H1 (cell line): ENCODE results near the gene MRGPRX2. TPM values are rescaled to one million over a fixed set of nuclear protein-coding genes. Genes with fewer than 3 reads are reported as not detected.

Experiments
- ASH2L ChIP-seq: fragments of 200-600, 300-600 bp; sonication (generic); IDR thresholded peaks from one replicate; pipeline ENCODE4 v1.7.1; 2017; ENCODE audit warnings: low read length
- CBX5 ChIP-seq: fragments of 300-800, 300-1000 bp; sonication (generic); IDR thresholded peaks from 2 replicates; pipeline ENCODE4 v1.7.1; 2016; ENCODE audit warnings: antibody characterized with exemption, low read length, low read depth
- CREB1 ChIP-seq: IDR thresholded peaks from 2 replicates; pipeline ENCODE4 v1.6.1; 2012; ENCODE audit warnings: inconsistent platforms
- POLR2AphosphoS5 ChIP-seq: IDR thresholded peaks from 2 replicates; pipeline ENCODE4 v1.6.1; 2011; ENCODE audit warnings: low read depth, low read length
- TBP ChIP-seq: IDR thresholded peaks from 2 replicates; pipeline ENCODE4 v1.6.1; 2011; ENCODE audit warnings: low read depth, low read length, improper control_type of control experiment
- ZNF274 ChIP-seq: IDR thresholded peaks from 2 replicates; pipeline ENCODE4 v1.7.0; 2012; ENCODE audit warnings: low read length, borderline replicate concordance; ENCODE audit errors: extremely low read depth
- polyA plus RNA-seq, 7 experiments: library from polyadenylated mRNA; depleted of rRNA in 3 of 7; stranded (reverse) in 5 of 7; unstranded in 2 of 7; fragments of >200 nt in 5 of 7; fragments of 200-250 nt in 2 of 7; gene quantifications; 1 replicate in 5 of 7; 2 replicates in 1 of 7; 4 replicates in 1 of 7; pipeline versions ENCODE4 v1.2.1 to v1.2.3, GENCODE V29; 2011 to 2013; ENCODE audit warnings: missing spikeins in 2 of 7, mixed read lengths in 2 of 7
- total RNA-seq: library from RNA; stranded (reverse); fragmentation: NEBNext Ultra II Directional; extraction: Animal tissue kit (Norgen Biotek cat#: 25700); gene quantifications from 2 replicates; pipeline ENCODE4 v1.2.1, GENCODE V29; 2021

MRGPRX2 gene
- total and polyA plus RNA-seq, 2 of the 8 experiments (the other 6 are each of a cell fraction or from before 2014, with no cell fraction given) = not detected

GRCh38 chr11:19083166-19083565, 22.6 kb upstream of the MRGPRX2 start (continued):
- TF ChIP-seq TBP = no peak
- TF ChIP-seq ASH2L = no peak
- TF ChIP-seq ZNF274 = no peak
- no peak for TF ChIP-seq POLR2AphosphoS5
- no peak for TF ChIP-seq CREB1
- no peak for TF ChIP-seq CBX5
